Measurements from ENCODE around the gene EPB41L3.

DNA sequence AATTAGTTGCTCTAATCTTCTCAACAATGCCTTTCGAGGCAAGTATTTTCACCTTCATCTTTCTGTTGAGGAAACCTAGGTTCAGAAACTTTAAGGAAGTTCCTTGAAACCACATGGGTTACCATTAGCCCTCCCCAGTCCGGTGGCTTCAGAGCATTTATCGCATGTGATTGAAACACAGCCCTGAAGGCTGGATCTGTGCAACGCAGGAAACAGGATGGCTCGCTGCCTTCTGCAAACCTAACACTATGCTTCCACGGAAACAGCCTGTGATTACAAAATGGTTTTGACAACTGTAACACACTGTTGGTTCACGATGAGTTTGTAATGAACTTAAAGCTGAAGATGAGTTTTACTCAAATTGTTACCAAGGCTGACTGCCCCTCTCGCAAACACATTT, 68.5 kb downstream of the EPB41L3 start:
- no peak for TF ChIP-seq POLR2A (IDR thresholded peaks at IDR 0.05)
- TF ChIP-seq, protein P1, sequence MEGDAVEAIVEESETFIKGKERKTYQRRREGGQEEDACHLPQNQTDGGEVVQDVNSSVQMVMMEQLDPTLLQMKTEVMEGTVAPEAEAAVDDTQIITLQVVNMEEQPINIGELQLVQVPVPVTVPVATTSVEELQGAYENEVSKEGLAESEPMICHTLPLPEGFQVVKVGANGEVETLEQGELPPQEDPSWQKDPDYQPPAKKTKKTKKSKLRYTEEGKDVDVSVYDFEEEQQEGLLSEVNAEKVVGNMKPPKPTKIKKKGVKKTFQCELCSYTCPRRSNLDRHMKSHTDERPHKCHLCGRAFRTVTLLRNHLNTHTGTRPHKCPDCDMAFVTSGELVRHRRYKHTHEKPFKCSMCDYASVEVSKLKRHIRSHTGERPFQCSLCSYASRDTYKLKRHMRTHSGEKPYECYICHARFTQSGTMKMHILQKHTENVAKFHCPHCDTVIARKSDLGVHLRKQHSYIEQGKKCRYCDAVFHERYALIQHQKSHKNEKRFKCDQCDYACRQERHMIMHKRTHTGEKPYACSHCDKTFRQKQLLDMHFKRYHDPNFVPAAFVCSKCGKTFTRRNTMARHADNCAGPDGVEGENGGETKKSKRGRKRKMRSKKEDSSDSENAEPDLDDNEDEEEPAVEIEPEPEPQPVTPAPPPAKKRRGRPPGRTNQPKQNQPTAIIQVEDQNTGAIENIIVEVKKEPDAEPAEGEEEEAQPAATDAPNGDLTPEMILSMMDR (IDR thresholded peaks at IDR 0.05): no peak
- TF ChIP-seq EP300 (IDR thresholded peaks at IDR 0.05; ENCODE audit: low read depth): no peak
